Glutamatergic neuron (in vitro differentiated cells): ENCODE measurements around the gene NXF3. TPM values are rescaled to one million over a fixed set of nuclear protein-coding genes. Genes with fewer than 3 reads are reported as not detected.
"Not testable (repeated sequence)": the region's sequence is repeated elsewhere in the genome, so short reads cannot be mapped to it uniquely, and the experiment has no call there.

Source experiments
- DNase-seq: peaks from one replicate; pipeline ENCODE4 v3.0.0; 2022
- H3K27ac Mint-ChIP-seq: one replicate; pipeline ENCODE4 v1.8.0; 2020; ENCODE audit warnings: mild to moderate bottlenecking, mixed read lengths, inconsistent platforms; ENCODE audit not compliant: unreplicated experiment
- H3K27me3 Mint-ChIP-seq: one replicate; pipeline ENCODE4 v1.8.0; 2020; ENCODE audit warnings: mild to moderate bottlenecking, moderate library complexity, mixed read lengths, inconsistent platforms; ENCODE audit not compliant: unreplicated experiment
- H3K36me3 Mint-ChIP-seq: one replicate; pipeline ENCODE4 v1.8.0; 2020; ENCODE audit warnings: mild to moderate bottlenecking, mixed read lengths, inconsistent platforms; ENCODE audit not compliant: unreplicated experiment
- H3K4me1 Mint-ChIP-seq: one replicate; pipeline ENCODE4 v1.8.0; 2020; ENCODE audit warnings: mild to moderate bottlenecking, low read depth, mixed read lengths, inconsistent platforms; ENCODE audit not compliant: unreplicated experiment
- H3K4me3 Mint-ChIP-seq: one replicate; pipeline ENCODE4 v1.8.0; 2020; ENCODE audit warnings: mild to moderate bottlenecking, mixed read lengths, inconsistent platforms; ENCODE audit not compliant: unreplicated experiment
- H3K9me3 Mint-ChIP-seq: one replicate; pipeline ENCODE4 v1.8.0; 2020; ENCODE audit warnings: mild to moderate bottlenecking, moderate library complexity, mixed read lengths, inconsistent platforms; ENCODE audit not compliant: unreplicated experiment
- total RNA-seq: library from RNA; stranded (reverse); fragmentation: NEBNext Ultra II Directional; extraction: Animal tissue kit (Norgen Biotek cat#: 25700); gene quantifications from one replicate; pipeline ENCODE4 v1.2.1, GENCODE V29; 2021; ENCODE audit not compliant: unreplicated experiment
- TF ChIP-seq, protein P1 (sequence below): fragments of 200-600 bp; sonication (generic); IDR thresholded peaks from one replicate; pipeline ENCODE4 v1.5.0; 2021; ENCODE audit not compliant: partially characterized antibody, unreplicated experiment

NXF3 gene
- total RNA-seq, 1 donor from 2014 or later: not detected

DNA sequence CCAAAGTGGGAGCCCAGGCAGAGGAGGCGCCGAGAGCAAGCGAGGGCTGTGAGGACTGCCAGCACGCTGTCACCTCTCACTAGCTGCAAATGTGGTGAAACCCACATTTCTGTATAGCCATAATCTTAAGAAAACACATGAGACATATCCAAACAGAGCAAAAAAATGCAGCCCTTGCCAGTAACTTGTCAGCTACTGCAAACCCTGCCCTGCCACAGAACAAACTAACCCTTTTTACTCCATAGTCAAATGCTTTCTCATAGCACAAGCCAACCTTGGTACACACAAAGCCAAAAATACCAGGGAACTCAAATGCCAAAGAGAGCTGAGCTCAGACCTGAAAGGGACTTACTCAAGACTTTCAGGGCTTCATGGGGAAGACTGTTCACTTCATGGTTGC is 14.9 kb upstream of the NXF3 start:
- no peaks in the 10 kb centered on the region for H3K36me3 Mint-ChIP-seq
- H3K4me1 Mint-ChIP-seq: no peaks in the 10 kb centered on the region
- no peak overlapping the region for H3K4me3 Mint-ChIP-seq
- no peak for DNase-seq
- TF ChIP-seq, protein P1, sequence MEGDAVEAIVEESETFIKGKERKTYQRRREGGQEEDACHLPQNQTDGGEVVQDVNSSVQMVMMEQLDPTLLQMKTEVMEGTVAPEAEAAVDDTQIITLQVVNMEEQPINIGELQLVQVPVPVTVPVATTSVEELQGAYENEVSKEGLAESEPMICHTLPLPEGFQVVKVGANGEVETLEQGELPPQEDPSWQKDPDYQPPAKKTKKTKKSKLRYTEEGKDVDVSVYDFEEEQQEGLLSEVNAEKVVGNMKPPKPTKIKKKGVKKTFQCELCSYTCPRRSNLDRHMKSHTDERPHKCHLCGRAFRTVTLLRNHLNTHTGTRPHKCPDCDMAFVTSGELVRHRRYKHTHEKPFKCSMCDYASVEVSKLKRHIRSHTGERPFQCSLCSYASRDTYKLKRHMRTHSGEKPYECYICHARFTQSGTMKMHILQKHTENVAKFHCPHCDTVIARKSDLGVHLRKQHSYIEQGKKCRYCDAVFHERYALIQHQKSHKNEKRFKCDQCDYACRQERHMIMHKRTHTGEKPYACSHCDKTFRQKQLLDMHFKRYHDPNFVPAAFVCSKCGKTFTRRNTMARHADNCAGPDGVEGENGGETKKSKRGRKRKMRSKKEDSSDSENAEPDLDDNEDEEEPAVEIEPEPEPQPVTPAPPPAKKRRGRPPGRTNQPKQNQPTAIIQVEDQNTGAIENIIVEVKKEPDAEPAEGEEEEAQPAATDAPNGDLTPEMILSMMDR: no peak
- H3K27me3 Mint-ChIP-seq: no peaks in the 10 kb centered on the region
- H3K27ac Mint-ChIP-seq: no peak overlapping the region
- peaks cover 2% of the 10 kb centered on the region for H3K9me3 Mint-ChIP-seq

DNA sequence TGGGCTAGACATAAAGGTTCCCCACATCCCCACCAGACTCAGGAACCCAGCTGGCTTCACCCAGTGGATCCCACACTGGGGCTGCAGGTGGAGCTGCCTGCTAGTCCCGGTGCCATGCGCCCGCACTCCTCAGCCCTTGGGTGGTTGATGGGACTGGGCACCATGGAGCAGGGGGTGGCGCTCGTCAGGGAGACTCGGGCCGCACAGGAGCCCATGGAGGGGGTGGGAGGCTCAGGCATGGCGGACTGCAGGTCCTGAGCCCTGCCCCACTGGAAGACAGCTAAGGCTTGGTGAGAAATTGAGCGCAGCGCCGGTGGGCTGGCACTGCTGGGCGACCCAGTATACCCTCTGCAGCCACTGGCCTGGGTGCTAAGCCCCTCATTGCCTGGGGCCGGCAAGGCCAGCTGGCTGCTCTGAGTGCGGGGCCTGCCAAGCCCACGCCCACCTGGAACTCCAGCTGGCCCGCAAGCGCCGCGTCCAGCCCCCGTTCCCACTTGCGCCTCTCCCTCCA is 14.3 kb upstream of the NXF3 start:
- not testable (repeated sequence) for H3K27ac Mint-ChIP-seq

DNA sequence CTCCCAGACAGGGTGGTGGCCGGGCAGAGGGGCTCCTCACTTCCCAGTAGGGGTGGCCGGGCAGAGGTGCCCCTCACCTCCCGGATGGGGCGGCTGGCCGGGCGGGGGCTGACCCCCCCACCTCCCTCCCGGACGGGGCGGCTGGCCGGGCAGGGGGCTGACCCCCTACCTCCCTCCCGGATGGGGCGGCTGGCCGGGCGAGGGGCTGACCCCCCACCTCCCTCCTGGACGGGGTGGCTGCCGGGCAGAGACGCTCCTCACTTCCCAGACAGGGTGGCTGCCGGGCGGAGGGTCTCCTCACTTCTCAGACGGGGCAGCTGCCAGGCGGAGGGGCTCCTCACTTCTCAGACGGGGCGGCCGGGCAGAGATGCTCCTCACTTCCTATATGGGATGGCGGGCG is 11.4 kb upstream of the NXF3 start:
- DNase-seq, H3K36me3 Mint-ChIP-seq, H3K4me1 Mint-ChIP-seq, H3K4me3 Mint-ChIP-seq, H3K27ac Mint-ChIP-seq, H3K9me3 Mint-ChIP-seq, H3K27me3 Mint-ChIP-seq: not testable (repeated sequence)

More for the DNA sequence above, 14.3 kb upstream of the NXF3 start:
- H3K27me3 Mint-ChIP-seq, H3K9me3 Mint-ChIP-seq, DNase-seq, H3K4me3 Mint-ChIP-seq, H3K36me3 Mint-ChIP-seq, H3K4me1 Mint-ChIP-seq: not testable (repeated sequence)

DNA sequence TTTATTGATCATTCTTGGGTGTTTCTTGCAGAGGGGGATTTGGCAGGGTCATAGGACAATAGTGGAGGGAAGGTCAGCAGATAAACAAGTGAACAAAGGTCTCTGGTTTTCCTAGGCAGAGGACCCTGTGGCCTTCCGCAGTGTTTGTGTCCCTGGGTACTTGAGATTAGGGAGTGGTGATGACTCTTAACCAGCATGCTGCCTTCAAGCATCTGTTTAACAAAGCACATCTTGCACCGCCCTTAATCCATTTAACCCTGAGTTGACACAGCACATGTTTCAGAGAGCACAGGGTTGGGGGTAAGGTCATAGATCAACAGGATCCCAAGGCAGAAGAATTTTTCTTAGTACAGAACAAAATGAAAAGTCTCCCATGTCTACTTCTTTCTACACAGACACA is 10.9 kb upstream of the NXF3 start:
- DNase-seq, H3K4me1 Mint-ChIP-seq, H3K9me3 Mint-ChIP-seq, H3K36me3 Mint-ChIP-seq, H3K4me3 Mint-ChIP-seq, H3K27ac Mint-ChIP-seq, H3K27me3 Mint-ChIP-seq: not testable (repeated sequence)

DNA sequence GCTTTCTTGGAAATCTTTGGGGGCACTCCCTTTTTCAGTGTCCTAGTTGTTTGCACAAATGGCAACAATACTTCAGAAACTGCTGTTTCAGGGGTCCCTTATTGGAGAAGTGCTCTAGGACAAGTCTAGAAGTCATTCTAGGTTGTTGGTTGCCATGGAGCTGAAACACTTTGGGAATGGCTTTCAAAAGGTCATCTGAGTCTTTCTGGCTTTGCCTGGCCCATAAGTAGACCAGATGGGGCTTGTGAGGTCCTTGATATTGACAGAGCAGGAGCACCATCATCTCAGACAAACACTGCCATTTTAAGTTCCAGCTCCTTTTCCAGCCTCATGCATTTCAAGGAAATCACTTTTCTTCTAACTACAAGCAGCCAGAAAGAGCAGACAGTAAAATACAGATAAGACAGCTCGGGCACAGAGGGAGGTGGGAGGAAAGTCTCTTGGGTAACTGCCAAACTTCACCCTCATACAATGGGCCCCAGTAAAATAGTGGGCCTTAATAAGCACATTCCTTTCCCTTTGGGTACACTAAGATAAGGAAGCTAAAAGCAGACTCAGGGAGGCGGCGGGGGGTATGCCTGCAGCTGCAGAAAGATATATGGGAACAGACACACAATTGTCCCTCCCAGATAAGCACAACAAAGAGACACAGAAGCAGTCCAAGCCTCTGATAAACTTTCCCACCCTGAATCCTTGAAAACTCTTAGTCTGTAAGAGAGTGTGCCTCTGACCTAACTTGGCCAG is 8.5 kb upstream of the NXF3 start:
- Mint-ChIP-seq H3K36me3 (no peaks in the 10 kb centered on the region), H3K4me3 (no peak overlapping the region), H3K27ac (no peak overlapping the region), H3K4me1 (no peaks in the 10 kb centered on the region), H3K27me3 (peaks cover 2% of the 10 kb centered on the region), H3K9me3 (no peaks in the 10 kb centered on the region)
- TF ChIP-seq, protein P1: no peak
- DNase-seq: no peak

DNA sequence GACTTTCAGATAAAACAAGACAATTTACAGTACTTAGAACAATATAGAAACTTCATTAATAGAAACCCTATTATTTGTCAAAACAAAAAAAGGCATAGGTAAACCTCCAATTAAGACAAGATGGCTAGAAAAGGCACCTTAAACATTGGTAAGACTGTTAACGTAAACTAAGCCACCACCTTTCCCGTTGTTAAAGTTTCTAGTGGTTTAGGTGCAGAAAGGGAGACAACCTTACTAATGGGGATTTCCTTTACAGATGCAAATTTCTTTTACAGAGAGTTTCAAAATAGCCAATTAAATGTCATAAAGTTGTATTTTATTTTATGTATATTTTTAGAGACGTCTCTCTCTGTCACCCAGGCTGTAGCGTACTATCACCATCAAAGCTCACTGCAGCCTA is 7.5 kb upstream of the NXF3 start:
- Mint-ChIP-seq H3K9me3 (no peaks in the 10 kb centered on the region), H3K36me3 (no peaks in the 10 kb centered on the region), H3K27me3 (peaks cover 2% of the 10 kb centered on the region), H3K4me3 (no peak overlapping the region), H3K4me1 (no peaks in the 10 kb centered on the region), H3K27ac (no peak overlapping the region)
- TF ChIP-seq, protein P1: no peak
- no peak for DNase-seq
